ENCODE data around the gene TBC1D1.
"Not testable (repeated sequence)": the region's sequence is repeated elsewhere in the genome, so short reads cannot be mapped to it uniquely, and the experiment has no call there.

TBC1D1 gene

DNA sequence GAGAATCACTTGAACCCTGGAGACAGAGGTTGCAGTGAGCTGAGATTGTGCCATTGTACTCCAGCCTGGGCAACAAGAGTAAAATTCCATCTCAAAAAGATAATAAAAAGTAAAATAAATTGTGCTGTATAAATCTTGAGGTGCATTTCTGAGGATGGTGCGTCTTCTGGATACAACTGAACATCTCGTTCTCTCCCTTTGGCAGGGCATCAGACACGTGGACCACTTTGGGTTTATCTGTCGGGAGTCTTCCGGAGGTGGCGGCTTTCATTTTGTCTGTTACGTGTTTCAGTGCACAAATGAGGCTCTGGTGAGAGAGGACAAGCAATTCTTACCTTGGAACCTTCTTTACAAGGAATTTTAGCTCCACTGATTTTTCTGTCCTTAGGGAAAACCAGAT, 129.5 kb downstream of the TBC1D1 start:
- no peak for DNase-seq

DNA sequence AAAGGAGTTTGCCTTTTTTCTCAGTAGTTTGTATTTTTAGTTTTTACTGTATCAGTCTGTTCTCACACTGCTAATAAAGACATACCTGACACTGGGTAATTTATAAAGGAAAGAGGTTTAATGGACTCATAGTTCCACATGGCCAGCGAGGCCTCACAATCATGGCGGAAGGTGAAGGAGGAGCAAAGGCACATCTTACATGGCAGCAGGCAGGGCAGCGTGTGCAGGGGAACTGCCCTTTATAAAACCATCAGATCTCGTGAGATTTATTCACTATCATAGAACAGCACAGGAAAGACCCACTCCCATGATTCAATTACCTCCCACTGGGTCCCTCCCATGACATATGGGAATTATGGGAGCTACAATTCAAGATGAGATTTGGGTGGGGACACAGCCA, 130.1 kb downstream of the TBC1D1 start:
- DNase-seq: not testable (repeated sequence)

- DNase-seq: no peak
Measured at GRCh38 chr4:38021751-38022150, 130.9 kb downstream of the TBC1D1 start.

GRCh38 chr4:38023347-38024205, 132.7 kb downstream of the TBC1D1 start:
- no peak for DNase-seq

GRCh38 chr4:38024206-38024509, 133.3 kb downstream of the TBC1D1 start:
- DNase-seq: no peak

DNA sequence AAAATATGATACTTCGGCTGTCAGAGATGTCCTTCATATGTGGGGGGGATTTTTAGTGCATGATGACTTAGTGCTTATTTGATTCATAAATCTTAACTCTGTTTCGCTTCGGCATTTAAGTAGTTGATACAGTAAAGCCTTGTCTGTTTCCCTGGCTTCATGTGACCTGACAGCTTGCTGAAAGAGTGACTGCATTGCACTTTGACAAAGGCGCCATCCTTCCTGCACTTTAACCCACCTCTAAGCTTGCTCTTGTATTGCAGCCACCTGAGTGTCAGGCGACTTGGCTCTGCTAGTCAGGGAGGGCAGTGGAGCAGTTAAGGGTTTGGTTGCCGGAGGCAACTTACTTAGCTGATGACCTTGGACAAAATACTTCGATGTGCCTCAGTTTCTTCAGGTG, 134.8 kb downstream of the TBC1D1 start:
- no peak for DNase-seq

DNA sequence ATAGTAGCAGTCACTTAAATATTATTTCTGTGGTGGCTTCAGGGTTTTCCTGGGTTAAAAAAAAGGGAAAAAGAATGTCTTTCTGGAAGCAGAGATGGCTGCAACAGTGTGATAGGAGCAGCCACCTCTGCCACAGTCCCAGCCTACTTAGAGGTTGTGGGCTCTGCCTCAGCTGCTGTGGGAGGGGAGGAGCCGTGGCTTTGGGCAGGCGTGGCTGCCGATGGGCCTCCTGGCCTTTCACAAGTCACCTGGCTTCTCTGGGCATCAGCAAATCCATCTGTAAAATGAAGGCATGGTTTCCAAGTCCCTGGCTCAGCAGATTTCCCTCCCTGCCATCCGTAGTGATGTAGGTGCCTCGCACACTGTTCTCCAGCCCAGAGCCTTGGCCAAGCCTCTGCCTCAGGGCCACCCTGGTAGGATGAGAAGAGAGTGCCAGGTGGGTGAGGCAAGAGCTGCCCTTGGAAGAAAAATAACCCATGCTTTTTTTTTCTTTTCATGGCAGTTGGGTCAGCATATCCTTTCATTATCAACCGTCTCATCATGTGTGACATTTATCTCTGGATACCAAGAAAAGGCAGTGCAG, 135.4 kb downstream of the TBC1D1 start:
- no peak for DNase-seq

- no peak for DNase-seq
Measured at GRCh38 chr4:38030023-38030422, 139.1 kb downstream of the TBC1D1 start.

DNA sequence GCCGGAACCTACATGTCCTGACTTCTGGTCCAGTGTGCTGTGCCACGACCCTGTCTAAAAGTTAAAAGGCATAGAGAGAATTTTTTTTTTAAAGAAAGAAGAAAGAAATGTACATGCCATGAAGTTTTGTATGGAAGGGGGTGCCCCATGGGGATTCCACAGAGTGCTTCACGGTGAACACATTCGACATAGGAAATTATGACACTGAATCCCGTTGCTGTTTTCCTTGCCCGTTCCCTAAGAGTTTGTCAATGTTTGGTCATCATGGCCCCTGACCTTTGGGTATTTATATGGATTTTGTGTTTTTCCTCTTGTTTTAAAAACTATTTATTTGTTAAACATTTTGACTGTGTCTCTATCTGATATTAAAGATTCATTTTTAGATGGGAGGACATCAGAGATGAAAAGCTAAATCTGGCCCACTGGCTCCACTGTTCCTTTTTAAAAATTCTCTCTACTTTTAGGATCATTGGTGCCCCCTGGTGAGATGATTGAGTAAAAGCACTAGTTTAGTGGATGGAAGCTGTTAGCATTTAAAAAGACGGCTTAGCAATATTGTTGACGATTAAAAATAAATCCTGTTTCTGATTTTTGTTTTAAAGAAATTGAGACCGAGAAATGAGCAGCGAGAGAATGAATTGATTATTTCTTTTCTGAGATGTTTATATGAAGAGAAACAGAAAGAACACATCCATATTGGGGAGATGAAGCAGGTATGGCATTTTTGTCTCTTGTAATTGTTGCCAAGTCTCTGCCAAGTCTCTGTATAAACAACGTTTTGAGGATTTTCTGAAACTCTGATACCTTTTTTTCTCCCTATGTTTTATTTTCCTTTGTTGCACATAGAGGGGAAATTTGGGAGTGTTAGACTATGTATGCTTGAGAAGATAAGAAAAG, 144.3 kb downstream of the TBC1D1 start:
- DNase-seq: no peak

DNA sequence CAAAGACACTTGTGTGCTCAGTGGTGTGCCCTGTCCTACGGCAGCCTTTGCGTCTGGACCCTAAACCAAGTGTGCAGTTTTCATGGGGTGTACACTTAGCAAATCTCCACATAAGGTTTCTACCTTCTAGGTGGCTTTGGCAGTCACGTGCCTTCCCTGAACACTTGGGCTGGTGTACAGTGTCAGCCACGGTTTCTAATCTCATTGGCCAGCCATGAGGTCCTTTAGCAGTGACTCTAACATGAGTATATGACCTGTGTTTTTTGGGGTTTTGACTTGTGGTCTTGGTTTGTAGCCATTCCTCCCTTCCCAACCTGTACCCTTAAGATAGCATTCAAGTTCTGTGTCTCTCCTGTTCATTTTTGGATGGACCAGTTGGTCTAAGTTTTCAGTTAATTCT, 145.7 kb downstream of the TBC1D1 start:
- DNase-seq: no peak

DNA sequence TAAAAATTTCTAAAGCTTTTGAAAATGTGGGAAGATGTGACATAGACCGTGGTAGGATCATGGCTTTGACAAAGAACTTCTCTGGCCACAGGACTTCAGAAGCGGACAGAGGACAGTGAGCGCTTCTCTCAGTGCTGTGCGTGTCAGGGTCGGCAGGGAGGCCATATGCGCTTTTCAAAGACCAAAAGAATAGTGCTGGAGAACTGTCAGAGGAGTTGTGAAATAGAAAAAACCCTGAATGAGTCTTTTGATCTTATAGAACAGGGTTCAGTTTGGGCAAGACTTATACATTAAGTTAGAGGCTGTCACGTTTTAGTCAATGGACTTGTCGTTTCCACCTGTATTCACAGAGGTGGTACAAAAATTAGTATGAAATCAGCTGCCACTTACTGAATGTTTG, 146.7 kb downstream of the TBC1D1 start:
- no peak for DNase-seq

DNA sequence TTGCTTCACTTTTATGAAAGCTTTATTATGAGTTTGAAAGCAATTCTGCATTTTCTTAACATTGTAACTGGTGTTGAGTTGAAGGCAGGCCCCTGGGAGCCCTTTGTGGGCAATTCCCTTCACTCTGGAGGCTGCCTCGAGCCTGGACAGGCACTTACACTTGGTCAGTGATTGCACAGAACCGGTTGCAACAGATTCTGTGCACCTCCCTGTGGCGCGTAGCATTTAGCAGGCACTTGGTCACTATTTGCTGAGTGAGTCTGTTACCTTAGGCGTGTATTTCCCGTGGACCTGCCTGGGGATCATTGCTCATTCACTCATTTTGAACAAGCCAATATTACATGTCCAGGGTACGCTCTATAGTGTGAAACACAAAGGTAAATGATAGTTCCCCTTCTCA, 149.7 kb downstream of the TBC1D1 start:
- no peak for DNase-seq

- no peak for DNase-seq
Measured at GRCh38 chr4:38044060-38044459, 153.2 kb downstream of the TBC1D1 start.

GRCh38 chr4:38045289-38045988, 154.6 kb downstream of the TBC1D1 start:
- DNase-seq: no peak

DNA sequence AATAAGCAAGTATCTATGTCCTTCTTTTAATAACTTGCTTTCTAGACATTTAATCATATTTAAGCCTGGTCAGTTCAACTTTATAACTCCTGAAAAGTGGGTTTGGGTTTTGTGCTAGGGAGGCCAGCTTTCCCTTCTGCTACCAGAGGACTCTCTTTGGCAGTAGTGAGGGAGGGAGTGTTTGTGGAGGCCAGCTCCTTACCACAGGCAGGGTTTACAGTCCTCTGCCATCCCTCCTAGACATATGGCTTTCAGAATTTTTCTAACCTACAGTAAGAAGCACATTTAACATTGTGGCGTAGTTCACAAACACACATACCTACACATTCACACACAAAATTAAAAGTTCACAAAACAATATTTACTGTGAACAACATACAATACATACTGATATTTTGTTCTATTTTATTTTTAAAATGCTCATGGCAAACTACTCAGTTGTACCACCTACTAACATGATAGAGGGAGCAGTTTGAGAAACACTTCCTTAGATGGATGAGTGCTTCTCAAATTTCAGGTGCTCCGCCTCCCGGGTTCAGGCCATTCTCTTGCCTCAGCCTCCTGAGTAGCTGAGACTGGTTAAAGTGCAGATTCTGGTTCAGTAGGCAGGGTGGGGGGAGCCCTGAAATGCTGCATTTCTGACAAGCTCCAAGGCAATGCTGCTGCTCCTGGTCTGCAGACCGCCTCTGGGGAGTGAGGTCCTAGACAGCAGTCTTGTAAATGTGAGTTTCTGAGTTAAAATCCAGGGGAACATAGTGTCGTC, 156.0 kb downstream of the TBC1D1 start:
- no peak for DNase-seq

DNA sequence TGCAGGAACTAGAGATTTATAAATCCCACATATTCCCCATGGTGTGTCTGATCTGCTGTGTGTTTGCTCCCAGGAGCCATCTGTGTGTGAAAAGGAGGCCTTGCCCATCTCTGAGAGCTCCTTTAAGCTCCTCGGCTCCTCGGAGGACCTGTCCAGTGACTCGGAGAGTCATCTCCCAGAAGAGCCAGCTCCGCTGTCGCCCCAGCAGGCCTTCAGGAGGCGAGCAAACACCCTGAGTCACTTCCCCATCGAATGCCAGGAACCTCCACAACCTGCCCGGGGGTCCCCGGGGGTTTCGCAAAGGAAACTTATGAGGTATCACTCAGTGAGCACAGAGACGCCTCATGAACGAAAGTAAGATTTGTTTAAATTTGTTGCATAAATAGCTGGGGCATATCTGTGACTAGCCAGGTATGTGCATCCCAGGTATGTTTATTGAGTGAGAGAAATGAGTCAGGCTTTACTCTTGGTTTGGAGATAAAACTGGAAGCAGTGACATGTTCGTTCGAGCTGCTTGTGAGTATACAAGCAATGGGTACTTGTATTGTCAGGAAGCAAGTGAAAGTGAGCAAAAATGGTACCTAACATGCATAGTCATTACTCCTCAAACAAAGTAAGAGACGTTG, 158.8 kb downstream of the TBC1D1 start:
- DNase-seq: no peak

DNA sequence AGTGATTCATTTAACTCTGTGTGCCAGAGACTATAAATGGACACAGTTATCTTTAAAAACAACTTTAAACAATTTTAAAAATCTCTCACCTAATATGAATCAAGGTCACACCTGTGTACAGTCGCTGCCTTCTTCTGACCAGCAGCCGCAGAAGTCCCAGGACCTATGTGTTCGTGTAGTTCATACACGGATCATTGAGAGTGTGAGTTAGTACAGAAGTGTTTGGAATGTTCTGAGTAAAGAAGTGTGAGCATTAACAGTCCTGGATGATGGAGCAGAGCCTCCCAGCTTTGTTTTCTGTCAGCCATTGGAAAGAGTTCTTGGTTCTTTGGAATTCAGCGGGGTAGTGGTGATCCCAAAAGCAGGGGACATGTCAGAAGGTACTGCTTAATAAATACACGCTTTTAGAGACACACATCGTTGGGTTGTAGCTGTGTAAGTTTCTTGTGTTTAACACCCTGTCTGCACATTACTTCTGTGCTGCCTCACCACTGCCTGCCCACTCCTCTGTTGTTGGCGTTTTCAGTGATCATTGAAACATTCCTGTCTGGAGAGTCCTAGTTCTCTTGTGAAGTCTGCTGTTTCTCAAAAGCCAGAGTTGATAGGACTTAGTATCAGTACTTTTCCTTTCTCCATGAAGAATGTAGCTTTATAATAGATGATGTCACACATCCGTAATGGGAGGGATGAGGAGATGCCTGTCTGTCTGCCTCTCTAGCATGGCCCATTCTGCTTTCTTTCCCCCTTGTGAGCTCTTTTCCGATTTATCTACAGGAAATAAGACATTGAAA, 159.9 kb downstream of the TBC1D1 start:
- no peak for DNase-seq

- DNase-seq: no peak
Measured at GRCh38 chr4:38055566-38055965, 164.7 kb downstream of the TBC1D1 start.

- no peak for DNase-seq
Measured at GRCh38 chr4:38056011-38056685, 165.3 kb downstream of the TBC1D1 start.

DNA sequence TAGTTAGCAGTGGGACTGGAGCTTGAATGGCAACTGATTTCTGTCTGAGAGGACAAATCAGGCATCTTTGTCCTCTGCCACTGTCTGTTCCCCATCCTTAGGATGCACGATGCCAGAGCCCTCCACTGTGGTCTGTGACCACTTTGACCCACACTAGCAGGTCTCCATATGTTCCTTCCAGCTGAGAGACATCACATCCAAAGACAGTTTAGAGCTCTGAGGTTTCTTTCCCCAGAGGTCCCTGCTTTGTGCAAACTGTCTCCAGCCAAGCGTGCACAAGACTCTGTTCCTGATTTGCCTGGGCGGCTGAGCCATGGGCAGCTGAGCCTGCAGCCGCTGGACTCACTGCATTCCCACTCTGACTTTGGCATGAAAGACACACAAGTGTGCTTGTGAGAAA, 167.3 kb downstream of the TBC1D1 start:
- DNase-seq: no peak
